ENCODE measurements around the gene UNC13B. TPM values are rescaled to one million over a fixed set of nuclear protein-coding genes. Genes with fewer than 3 reads are reported as not detected.
"Not testable (repeated sequence)": the region's sequence is repeated elsewhere in the genome, so short reads cannot be mapped to it uniquely, and the experiment has no call there.

UNC13B gene
- total and polyA plus RNA-seq, 2 experiments from 2014 or later: 8.7 to 52.1 TPM

- no peak for TF ChIP-seq ZNF462 (CRISPR knock-in tag; IDR thresholded peaks at IDR 0.05)
Measured at GRCh38 chr9:35406183-35406959, 244.6 kb downstream of the UNC13B start (continued).

- no peaks in the 10 kb centered on the region for H3F3A ChIP-seq (replicated peaks; ENCODE audit: low read depth)
- no peaks in the 10 kb centered on the region for H3K9me3 Mint-ChIP-seq
- H3K36me3 Mint-ChIP-seq (ENCODE audit: low read depth): no peaks in the 10 kb centered on the region
- H3K79me2 ChIP-seq (replicated peaks; ENCODE audit: insufficient read depth): no peaks in the 10 kb centered on the region
- no peak overlapping the region for H3K4me2 ChIP-seq
- H3K9me2 ChIP-seq (ENCODE audit: insufficient read depth): no peaks in the 10 kb centered on the region
- H3K4me3 ChIP-seq: no peak overlapping the region
- no peak overlapping the region for H3K4me3 Mint-ChIP-seq
- no peak overlapping the region for H2AFZ ChIP-seq
- H3K4me1 ChIP-seq (ENCODE audit: insufficient read depth): peaks cover 6% of the 10 kb centered on the region
- H3K4me1 Mint-ChIP-seq: peaks cover 18% of the 10 kb centered on the region
- no peaks in the 10 kb centered on the region for H3K36me3 ChIP-seq (ENCODE audit: insufficient read depth)
- H4K20me1 ChIP-seq (replicated peaks; ENCODE audit: insufficient read depth): no peaks in the 10 kb centered on the region
- H3K27ac ChIP-seq (ENCODE audit: low read depth): no peak overlapping the region
- H3K27me3 ChIP-seq (ENCODE audit: insufficient read depth): no peaks in the 10 kb centered on the region
- no peak for ATAC-seq
- no peak overlapping the region for H3K27ac Mint-ChIP-seq
- peaks cover 4% of the 10 kb centered on the region for H3K27me3 Mint-ChIP-seq (ENCODE audit: insufficient read depth, low read depth, poor library complexity)
- DNase-seq (ENCODE audit: low spot score): peak; percentile 4
- TF ChIP-seq ZNF114 (CRISPR knock-in tag; IDR thresholded peaks at IDR 0.05) (no peak), ZNF331 (CRISPR knock-in tag; IDR thresholded peaks at IDR 0.05; ENCODE audit: low read depth) (no peak)
Measured at GRCh38 chr9:35407846-35408245, 246.0 kb downstream of the UNC13B start.

- H3K4me3 ChIP-seq; H3K79me2 ChIP-seq (replicated peaks; ENCODE audit: insufficient read depth); H3K27ac ChIP-seq (ENCODE audit: low read depth); DNase-seq (ENCODE audit: low spot score); ATAC-seq; H3F3A ChIP-seq (replicated peaks; ENCODE audit: low read depth); H3K27me3 ChIP-seq (ENCODE audit: insufficient read depth); H3K9me2 ChIP-seq (ENCODE audit: insufficient read depth); H3K4me1 ChIP-seq (ENCODE audit: insufficient read depth); H4K20me1 ChIP-seq (replicated peaks; ENCODE audit: insufficient read depth); H3K27me3 Mint-ChIP-seq (ENCODE audit: insufficient read depth, low read depth, poor library complexity); H3K4me2 ChIP-seq; H2AFZ ChIP-seq; H3K36me3 Mint-ChIP-seq (ENCODE audit: low read depth); H3K9me3 Mint-ChIP-seq; H3K27ac Mint-ChIP-seq; H3K36me3 ChIP-seq (ENCODE audit: insufficient read depth); H3K4me3 Mint-ChIP-seq: not testable (repeated sequence)
- peaks cover 18% of the 10 kb centered on the region; the same call in 2 of the 3 replicates for H3K4me1 Mint-ChIP-seq
Measured at GRCh38 chr9:35409434-35409833, 247.6 kb downstream of the UNC13B start.
